ENCODE data around the gene MS4A13. TPM values are rescaled to one million over a fixed set of nuclear protein-coding genes. Genes with fewer than 3 reads are reported as not detected.

The MS4A13 gene
- total and polyA plus RNA-seq, 2 of the 8 experiments (the other 6 are each of a cell fraction or from before 2014, with no cell fraction given) = not detected

GRCh38 chr11:60498399-60498798 lies 16.8 kb upstream of the MS4A13 start (continued):
- no peak for TF ChIP-seq CHD7 (IDR thresholded peaks at IDR 0.05; ENCODE audit: insufficient replicate concordance, low read length)
- no peak for TF ChIP-seq CEBPB (IDR thresholded peaks at IDR 0.05; ENCODE audit: low read depth, low read length)
- TF ChIP-seq TAF1 (IDR thresholded peaks at IDR 0.05; ENCODE audit: low read depth, low read length) = no peak
- TF ChIP-seq TAF7 (optimal IDR thresholded peaks at IDR 0.05; ENCODE audit: borderline replicate concordance, low read depth, low read length) = no peak
- no peak for TF ChIP-seq RFX5 (IDR thresholded peaks at IDR 0.05; ENCODE audit: borderline replicate concordance, low read depth, low read length)
- no peak for TF ChIP-seq KDM1A (IDR thresholded peaks at IDR 0.05; ENCODE audit: borderline replicate concordance, low read length)
- TF ChIP-seq ATF2 (IDR thresholded peaks at IDR 0.05; ENCODE audit: low read length) = no peak
- TF ChIP-seq E2F6 (IDR thresholded peaks at IDR 0.05) = no peak
- TF ChIP-seq BCL11A (IDR thresholded peaks at IDR 0.05; ENCODE audit: low read depth in 2 of 2, low read length in 2 of 2) = no peak
- TF ChIP-seq CHD2 (IDR thresholded peaks at IDR 0.05; ENCODE audit: low read length) = no peak

Measured in H1 (cell line).